Testis (tissue), 2 donors: ENCODE measurements around the gene SMARCB1.

Experiments
- POLR2A ChIP-seq: fragments of 450-650 bp; IDR thresholded peaks from one replicate; pipeline ENCODE4 v1.6.1; 2017; ENCODE audit warnings: antibody characterized with exemption, mild to moderate bottlenecking, moderate library complexity
- TF ChIP-seq, protein P1 (sequence below), 3 experiments: fragments of 450-650 bp in 2 of 3; fragments of 200-600 bp in 1 of 3; sonication (generic) in 1 of 3; IDR thresholded peaks; one replicate each; pipeline ENCODE4 v1.5.1; 2016 to 2019; ENCODE audit warnings: antibody characterized with exemption in 3 of 3, mild to moderate bottlenecking in 2 of 3, moderate library complexity in 1 of 3

GRCh38 chr22:23827351-23827995, 40.7 kb downstream of the SMARCB1 start:
- TF ChIP-seq, protein P1, sequence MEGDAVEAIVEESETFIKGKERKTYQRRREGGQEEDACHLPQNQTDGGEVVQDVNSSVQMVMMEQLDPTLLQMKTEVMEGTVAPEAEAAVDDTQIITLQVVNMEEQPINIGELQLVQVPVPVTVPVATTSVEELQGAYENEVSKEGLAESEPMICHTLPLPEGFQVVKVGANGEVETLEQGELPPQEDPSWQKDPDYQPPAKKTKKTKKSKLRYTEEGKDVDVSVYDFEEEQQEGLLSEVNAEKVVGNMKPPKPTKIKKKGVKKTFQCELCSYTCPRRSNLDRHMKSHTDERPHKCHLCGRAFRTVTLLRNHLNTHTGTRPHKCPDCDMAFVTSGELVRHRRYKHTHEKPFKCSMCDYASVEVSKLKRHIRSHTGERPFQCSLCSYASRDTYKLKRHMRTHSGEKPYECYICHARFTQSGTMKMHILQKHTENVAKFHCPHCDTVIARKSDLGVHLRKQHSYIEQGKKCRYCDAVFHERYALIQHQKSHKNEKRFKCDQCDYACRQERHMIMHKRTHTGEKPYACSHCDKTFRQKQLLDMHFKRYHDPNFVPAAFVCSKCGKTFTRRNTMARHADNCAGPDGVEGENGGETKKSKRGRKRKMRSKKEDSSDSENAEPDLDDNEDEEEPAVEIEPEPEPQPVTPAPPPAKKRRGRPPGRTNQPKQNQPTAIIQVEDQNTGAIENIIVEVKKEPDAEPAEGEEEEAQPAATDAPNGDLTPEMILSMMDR (IDR thresholded peaks at IDR 0.05), result no peak
- TF ChIP-seq POLR2A, result no peak
